SHP77 treated with DMSO at 0.1 percent for 48 hours (cell line): Measurements from ENCODE around the gene EPN1.

Source experiments
- DNase-seq: peaks from one replicate; lab custom pipeline; 2025; lab: John Stamatoyannopoulos, UW

Gene EPN1

DNA sequence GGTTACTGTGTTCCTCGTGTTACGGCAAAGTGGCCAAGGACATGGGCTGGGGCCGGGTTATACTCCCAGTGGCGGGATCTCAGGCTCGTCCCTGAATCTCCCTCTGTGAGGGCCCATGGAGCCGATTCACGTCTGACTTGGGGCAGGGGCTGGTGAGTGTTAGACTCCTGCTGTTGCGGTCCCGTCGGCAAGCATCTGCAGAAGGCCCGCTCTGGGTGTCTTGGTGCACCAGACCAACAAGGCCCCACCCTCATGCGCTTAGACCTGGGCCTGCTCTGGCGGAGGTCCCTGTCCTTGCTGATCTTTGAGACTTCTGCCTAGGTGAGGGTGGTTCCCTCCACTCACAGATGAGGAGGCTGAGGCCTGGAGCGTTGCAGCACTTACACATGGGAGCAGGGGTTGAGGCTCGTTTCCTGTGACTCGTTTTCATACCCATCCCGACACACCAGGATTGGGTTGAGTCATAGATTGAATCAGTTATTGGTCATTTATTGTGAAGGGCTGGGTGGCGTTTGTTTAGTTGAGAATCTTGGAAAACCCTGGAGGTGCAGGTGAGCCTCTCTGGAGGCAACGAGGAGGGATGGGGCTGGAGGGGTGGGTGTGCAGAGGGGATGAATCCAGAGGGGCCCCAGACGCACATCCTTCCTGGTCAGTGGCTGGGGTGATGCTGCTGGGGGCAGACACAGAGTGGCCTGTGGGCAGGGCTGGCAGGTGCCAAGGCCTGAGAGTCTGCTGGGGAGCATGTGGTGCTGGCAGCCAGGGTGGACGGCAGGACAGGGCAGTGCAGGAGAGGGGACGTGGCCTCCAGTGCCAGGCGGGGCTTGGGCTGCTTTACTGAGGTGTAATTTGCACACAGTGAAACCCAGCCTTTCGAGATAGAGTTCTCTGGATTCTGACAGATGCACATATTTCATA lies 4.6 kb downstream of the EPN1 start:
- no peak for DNase-seq

DNA sequence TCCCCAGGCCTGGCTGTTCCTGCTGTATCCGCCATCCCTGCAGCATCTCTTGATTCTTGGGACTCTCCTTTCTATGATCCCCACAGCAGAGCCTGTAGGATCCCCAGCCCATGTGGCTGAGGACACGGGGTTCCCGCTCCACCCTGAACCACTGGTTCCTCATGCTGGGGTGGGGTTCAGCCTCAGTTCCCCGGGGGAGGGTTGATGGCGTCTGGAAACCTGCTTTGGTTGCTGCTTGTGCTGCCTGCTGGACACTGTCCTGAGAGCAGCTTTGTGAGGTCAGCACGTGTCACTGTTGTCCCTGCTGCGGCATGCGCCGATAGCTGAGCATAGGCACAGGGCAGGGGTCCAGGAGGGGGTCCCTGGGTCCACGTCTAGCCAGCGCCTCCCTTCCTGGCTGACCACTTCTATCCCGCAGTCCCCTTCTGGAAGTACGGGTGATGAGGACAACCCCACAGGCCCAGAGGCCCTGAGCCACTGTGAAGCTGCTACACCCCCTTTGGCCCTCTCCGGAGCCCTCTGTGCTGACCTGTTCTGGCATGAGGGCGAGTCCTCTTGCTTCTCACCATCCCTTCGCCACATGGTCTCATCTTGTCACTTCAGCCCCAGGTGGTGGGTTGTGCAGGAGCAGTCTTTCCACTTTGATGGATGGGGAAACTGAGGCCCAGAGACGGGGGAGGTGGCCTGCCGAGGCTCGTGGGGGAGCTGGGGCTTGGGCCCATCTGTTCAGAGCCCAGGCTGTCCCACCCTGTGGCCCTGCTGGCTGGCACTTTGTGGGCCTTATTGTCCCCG lies 5.5 kb downstream of the EPN1 start:
- no peak for DNase-seq

DNA sequence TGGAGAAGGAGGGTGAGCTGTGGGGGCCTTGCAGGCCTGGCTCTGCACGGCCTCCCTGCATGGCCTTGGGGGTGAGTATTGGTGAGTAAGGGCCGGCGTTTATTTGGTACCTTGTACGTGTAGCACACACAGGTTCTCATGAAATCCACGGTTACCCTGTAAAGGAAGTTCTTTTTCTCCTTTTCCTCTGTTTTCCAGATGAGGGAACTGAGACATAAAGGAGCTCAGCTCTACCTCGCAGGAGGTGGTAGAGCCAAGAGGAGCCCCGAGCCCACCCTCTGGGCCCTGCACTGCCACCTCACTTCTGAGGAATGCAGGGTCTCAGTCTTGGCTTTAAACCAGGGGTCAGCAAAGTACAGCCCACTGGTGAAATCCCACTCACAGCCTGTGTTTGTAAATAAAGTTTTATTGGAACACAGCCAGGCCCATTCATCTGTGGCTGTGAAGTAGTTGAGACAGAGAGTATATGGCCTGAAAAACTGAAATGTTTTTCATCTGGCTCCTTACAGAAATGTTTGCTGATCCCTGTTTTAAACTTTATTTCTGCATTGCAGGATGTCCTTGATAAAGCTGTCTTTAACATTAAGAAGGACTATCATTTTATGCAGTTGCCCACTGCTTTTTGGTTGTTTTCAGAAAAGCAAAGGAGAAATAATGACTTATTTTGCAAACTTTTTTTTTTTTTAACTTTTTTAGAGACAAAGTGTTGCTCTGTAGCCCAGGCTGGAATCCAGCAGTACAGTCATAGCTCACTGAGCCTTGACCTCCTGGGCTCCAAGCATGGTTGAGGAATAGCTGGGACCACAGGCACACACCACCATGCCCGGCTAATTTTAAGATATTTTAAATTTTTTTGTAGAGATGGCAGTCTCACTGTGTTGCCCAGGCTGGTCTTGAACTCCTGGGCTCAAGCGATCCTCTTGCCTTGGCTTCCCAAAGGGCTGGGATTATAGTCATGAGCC lies 6.4 kb downstream of the EPN1 start:
- DNase-seq = no peak

DNA sequence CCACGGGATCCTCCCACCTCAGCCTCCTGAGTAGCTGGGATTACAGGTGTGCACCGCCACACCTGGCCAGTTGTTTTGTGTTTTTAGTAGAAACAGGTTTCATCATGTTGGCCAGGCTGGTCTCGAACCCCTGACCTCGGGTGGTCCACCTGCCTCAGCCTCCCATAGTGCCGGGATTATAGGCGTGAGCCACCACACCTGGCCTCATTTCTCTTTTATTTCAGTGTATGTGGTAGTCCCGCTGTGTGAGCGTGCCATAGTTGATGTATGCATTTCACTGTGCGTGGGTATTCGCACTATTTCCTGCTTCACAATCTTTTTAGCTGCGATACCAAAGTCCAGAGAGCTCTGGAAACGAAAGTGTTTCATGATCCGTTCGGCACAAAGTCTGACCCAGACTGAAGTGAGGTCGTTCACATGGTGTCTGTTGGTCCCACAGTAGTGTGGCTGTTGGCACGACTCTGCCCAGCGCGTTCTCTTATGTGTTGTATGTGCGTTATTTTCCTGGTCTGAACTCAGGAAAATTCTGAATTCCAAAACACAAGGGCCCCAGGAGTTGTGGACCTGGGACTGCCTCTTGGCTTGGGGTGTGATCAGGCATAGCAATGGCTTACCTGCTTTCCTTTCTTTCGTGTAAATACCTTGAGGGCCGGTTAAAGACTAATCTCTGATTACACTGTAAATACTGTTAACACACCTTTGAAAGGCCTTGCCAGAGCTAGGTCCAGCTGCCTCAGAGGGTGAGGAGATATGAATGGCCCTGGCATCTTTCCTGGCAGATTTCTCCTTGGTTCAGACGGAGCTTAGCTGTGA lies 8.6 kb downstream of the EPN1 start:
- no peak for DNase-seq

DNA sequence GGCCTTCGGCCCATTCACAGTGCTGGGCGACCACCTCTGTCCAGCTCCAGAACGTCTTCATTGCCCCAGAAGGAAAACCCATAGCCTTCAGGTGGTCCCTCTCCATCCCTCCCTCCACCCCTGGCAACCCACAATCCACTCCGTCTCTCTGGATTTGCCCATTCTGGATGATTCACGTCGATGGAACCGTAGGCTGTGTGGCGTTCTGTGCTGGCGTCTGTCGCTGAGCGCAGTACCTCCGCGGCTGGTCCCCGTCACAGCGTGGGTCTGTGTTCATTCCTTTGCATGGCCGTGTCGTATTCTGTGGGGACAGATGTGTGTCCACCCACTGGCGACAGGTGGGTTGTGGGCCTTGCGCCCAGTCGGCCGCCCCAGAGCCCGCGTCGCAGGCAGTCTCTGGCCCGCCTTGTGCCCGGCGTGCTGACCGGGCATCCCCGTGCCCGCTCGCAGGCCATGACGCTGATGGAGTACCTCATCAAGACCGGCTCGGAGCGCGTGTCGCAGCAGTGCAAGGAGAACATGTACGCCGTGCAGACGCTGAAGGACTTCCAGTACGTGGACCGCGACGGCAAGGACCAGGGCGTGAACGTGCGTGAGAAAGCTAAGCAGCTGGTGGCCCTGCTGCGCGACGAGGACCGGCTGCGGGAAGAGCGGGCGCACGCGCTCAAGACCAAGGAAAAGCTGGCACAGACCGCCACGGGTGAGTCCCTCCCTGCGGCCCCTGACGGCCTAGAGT lies 10.1 kb downstream of the EPN1 start:
- no peak for DNase-seq

DNA sequence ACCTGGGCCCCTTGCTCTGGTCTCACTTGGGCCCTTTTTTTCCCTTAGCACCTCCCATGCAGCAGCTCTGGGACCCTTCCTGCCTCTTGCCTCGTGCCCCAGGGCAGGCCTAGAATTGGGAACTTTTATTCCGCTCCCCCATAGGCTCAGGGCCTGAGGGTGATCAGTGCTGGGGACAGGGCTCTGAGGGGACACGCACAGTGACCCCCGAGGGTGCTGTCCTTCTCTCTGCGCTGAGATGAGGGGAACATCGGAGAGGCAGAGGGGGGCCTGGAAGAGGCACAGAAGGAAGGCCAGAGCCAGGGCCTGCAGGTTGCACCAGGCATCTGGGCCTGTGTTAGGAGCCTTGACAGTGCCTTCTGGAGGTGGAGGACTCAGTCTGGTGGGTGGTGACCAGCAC lies 10.8 kb downstream of the EPN1 start:
- DNase-seq = no peak

DNA sequence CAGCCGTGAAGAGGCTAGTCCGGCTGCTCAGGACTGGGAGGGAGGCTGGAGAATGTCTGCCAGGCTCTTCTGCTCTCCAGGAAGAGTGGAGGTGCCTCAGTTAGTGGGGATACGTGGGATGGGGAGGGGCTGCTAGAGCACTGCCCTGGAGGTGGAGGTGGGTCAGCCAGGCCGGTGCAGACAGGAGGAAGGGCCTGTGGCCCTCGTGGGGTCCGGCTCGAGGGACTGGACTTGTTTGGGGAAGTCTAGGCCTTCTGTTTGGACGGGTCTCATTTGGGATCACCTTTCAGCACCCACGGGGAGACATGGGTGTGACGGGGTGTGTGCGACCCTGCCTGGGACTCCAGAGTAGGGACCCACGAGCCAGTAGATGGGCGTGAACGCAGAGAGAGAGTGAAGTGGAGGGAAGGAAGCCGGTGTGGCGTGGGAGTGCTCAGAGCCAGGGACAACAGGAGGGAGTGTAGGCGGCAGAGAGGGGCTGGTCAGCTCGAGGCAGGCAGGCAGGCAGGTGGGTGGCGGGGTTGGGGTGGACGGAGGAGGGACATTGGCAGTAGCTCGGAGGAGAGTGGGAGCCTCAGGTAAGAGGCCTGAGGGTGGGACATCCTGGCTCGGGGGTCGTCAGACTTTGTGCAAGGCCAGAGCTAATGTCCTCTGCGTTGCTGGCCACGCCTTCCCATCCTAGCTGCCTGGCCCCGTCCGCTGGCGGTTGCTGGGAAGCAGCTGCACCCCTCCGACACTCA lies 11.5 kb downstream of the EPN1 start:
- DNase-seq = no peak

DNA sequence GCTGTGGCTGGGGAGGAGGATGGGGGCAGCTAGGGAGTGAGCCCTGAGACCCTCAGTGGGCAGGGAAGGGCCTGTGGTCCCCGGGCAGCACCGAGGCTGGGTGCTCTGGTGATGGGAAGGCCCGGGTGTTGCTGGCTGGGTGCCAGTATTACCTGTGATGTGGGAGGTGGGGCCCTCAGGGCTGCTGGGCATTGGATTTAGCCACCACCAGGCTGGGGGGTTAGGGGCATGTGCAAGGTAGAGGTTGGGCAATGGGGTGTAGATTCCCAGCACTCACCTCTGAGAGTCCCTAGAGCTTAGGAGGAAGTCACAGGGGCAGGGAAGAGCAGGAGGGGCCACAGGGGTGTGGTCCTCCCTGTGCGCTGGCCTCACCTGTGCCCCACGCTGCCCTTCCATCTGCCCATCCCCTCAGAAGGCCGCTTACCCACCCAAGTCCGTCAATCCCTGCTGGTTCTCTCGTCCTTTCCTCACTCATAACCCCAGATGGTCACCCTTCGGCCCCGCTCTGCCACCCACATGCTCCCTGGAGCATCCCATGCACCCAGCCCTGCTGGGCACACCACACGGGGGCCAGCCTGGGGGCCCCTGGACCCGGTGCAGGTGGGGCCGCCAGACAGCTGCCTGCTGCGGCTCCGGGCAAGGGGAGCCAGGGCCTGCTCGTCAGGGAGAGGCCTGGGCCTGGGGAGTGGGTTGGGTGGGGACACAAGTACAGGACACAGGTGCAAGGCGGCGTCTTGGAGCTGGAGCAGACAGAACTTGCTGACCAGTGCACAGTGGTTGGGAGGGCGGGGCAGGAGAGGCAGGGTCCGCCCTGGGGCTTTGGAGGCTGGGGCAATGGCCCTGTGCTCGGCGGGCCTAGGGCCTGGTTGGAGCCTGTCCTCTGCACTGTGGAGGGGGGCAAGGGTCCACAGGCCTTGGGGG lies 12.5 kb downstream of the EPN1 start:
- DNase-seq = no peak

DNA sequence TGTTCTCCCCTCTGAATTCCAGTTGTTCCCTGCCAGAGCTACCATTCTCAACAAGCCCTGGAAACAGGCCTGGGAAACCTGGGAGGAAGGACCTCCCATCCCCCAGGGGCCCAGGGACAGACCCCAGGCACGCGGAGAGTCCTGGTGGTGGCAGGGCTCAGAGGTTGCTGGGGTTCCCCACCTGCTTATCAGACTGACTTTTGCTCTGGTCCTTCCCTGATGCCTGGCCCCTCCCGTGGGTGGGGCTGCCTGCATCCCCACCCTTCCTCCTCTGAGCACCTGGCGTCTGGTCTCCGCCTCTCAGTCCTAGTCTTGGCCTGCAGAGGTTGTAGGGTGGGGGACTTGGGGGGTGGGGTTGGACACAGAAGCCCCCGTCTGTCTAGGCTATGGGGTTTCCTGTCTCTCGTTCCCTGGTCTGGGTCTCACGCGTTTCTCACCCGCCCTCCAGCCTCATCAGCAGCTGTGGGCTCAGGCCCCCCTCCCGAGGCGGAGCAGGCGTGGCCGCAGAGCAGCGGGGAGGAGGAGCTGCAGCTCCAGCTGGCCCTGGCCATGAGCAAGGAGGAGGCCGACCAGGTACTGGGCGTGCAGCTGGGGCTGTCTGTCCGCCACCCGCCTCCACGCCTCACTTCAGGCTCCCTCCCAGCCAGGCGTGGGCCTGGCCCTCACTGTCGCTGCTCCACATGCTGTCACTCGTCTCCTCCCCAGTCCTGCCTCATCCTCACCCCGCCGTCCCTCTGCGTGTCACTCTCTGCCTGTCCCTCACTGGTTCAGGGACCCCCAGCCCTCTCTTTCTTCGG lies 13.6 kb downstream of the EPN1 start:
- no peak for DNase-seq

DNA sequence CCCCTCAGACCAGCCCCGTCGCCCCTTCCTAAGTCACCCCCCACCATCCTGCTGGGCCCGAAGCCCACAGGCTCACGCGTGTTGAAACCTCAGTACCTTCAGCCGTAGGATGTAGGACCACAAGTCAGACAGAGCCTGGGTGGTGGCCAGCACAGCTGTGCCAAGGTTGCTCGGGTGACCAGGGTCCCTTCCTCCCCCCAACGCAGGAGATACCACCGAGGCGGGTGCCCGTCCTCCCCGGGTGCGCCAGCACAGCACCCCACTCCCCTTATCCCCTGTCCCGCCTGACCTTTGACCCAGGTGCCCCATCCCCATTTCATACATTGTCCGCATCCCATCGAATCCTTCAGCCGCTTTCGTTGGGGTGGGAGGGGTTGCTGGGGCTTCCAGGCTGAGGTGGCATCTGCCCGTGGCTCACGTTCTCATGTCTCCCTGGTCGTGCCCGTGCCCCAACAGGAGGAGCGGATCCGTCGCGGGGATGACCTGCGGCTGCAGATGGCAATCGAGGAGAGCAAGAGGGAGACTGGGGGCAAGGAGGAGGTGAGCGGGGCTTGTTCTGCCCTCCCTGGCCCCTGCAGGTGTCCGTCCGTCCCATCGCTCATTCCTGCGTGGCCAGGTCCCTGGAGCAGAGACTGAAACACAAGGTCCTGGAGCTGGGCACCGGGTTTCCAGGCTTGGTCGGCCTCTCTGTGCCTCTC lies 14.5 kb downstream of the EPN1 start:
- no peak for DNase-seq

DNA sequence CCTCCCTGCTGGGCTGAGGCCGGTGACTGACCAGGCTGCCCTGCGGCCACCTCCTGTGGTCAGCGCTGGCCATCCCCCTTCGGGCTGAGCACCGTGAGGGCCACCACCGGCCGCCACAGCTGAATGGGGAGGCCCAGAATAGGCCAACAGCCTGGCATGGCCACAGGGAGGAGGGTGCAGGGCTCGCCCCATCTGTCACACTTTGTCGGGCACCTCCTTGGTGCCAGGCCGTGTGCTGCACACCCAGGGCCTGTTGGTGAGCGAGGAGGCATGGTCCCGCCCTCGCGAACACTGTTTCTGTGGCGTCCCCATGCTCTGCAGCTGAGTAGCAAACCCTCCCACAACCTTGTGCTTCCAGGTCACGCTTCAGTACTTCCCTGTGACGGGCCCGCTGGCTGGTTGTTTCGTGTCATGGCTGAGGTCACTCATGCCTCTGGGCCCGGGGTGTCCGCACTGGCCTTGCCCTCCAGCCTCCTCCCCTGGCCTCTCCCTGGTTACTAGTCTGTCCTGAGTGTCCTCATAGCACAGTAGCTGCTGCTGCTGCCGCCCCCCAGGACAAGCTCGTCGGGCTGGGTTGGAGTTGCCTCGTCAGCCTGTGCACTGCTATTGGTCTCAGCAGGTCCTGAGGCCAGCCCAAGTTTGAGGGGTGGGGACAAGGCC lies 15.2 kb downstream of the EPN1 start:
- no peak for DNase-seq

DNA sequence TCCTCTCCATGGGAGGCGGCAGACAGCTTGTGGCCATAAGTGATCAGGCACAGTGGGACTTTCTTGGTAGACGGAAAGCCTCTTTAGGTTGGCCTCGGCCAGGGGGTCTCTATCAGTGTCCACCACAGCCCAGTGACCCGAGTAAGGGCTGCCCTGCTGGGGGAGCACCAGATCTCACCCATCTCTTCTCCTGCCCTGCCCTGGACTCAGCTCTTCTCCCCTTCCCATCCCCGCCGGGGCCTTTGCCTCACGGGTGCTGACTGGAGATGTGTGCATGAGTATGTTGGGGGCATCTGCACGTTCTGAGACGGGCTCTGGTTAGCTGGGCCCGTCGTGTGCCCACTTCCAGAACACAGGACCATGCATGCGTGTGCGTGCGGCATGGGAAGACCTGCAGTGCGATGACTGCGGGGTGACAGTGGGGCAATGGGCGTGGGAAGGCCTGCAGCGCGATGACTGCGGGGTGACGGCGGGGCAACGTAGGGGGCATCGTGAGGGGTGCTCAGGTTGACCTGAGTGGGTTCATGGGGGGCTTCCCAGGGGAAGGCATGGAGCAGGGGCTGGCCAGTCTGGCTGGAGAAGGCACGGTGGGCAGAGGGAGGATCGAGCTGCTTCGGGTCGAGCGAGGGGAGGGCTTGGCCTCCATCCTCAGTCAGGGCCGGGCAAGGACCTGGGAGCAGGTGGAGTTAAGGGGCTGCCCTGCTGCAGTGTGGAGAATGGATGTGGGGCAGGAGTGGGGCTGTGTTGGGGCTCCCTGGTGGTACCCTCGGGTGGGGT lies 15.9 kb downstream of the EPN1 start:
- no peak for DNase-seq

DNA sequence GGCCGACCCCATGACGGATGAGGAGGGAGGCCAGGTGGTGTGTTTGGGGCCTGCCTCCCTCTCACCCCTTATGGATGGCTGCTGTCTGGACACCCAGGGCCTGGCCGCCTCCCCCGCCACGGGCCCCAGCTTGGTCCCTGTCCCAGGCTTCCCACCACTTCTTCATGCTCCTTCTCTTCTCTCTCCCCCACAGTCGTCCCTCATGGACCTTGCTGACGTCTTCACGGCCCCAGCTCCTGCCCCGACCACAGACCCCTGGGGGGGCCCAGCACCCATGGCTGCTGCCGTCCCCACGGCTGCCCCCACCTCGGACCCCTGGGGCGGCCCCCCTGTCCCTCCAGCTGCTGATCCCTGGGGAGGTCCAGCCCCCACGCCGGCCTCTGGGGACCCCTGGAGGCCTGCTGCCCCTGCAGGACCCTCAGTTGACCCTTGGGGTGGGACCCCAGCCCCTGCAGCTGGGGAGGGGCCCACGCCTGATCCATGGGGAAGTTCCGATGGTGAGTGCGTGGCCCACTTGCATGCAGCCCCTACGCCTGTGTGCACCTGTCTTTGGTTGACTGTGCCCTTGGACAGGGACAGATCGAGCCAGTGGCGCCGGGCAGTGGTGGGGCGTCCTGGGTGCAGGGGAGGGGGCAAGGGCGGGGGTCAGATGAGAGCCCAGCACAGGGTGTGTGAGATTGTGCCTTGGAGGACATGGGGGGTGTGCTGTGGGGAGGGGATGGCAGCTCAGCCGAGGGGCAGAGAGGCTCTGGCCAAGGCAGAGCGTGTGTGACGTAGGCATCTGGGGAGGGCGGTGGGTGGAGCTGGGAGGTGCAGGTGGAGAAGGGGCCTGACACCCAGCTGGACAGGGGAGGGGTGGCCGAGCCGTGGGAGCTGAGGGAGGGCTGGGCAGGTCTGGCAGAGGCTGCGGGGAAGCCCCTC lies 16.8 kb downstream of the EPN1 start:
- no peak for DNase-seq

DNA sequence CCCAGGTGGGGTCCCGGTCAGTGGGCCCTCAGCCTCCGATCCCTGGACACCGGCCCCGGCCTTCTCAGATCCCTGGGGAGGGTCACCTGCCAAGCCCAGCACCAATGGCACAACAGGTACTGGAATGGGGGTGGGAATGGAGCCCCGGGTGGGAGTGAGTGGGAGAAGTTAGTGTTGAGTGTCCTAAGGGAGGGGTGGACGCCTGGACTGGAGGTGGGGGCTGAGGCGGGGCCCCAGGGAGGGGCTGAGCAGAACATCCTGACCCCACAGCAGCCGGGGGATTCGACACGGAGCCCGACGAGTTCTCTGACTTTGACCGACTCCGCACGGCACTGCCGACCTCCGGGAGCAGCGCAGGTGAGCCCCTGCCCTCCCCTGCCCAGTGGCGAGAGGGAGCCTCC lies 17.7 kb downstream of the EPN1 start:
- no peak for DNase-seq
